GM18505 (cell line): ENCODE measurements around the gene CHCHD2.
"Not testable (repeated sequence)": the region's sequence is repeated elsewhere in the genome, so short reads cannot be mapped to it uniquely, and the experiment has no call there.

Source experiments
- ATAC-seq: cut with Tn5 transposase; IDR thresholded peaks from one replicate; pipeline ENCODE4 v1.9.1; 2021; ENCODE audit not compliant: unreplicated experiment
- POLR2A ChIP-seq: IDR thresholded peaks from 4 replicates; pipeline ENCODE4 v1.6.1; 2011; ENCODE audit warnings: borderline replicate concordance; ENCODE audit not compliant: insufficient read depth, insufficient read length; ENCODE audit errors: extremely low read depth

Gene CHCHD2

GRCh38 chr7:56097700-56098099, 8.6 kb downstream of the CHCHD2 start:
- TF ChIP-seq POLR2A, result no peak

GRCh38 chr7:56092789-56093531, 13.3 kb downstream of the CHCHD2 start, which contains the start of gene PHKG1:
TSS of gene PHKG1 (minus strand) at chr7:56092952. CDS start at chr7:56088941, 4,011 bp downstream.
- ATAC-seq, result no peak

More at GRCh38 chr7:56097700-56098099, 8.6 kb downstream of the CHCHD2 start:
- ATAC-seq, result no peak

GRCh38 chr7:56092388-56092787, 13.9 kb downstream of the CHCHD2 start:
- not testable (repeated sequence) for ATAC-seq

More at GRCh38 chr7:56092789-56093531, 13.3 kb downstream of the CHCHD2 start, which contains the start of gene PHKG1:
- no peak for TF ChIP-seq POLR2A

- no peak for ATAC-seq
- TF ChIP-seq POLR2A, result no peak
Observed at GRCh38 chr7:56091591-56091990, 14.7 kb downstream of the CHCHD2 start.

- ATAC-seq, result no peak
- no peak for TF ChIP-seq POLR2A
Observed at GRCh38 chr7:56087445-56087844, 18.8 kb downstream of the CHCHD2 start.

GRCh38 chr7:56086761-56087160, 19.5 kb downstream of the CHCHD2 start:
- ATAC-seq, result no peak

GRCh38 chr7:56083150-56083785, 23.0 kb downstream of the CHCHD2 start:
- no peak for TF ChIP-seq POLR2A
- no peak for ATAC-seq

More at GRCh38 chr7:56086761-56087160, 19.5 kb downstream of the CHCHD2 start:
- TF ChIP-seq POLR2A, result no peak

GRCh38 chr7:56081626-56082340, 24.5 kb downstream of the CHCHD2 start:
- TF ChIP-seq POLR2A, result no peak
- no peak for ATAC-seq

GRCh38 chr7:56080726-56081435, 25.4 kb downstream of the CHCHD2 start:
- not testable (repeated sequence) for ATAC-seq

- no peak for TF ChIP-seq POLR2A
- ATAC-seq, result no peak
Observed at GRCh38 chr7:56079450-56080185, 26.7 kb downstream of the CHCHD2 start.

- TF ChIP-seq POLR2A, result no peak
- no peak for ATAC-seq
Observed at GRCh38 chr7:56078196-56078595, 28.1 kb downstream of the CHCHD2 start.

GRCh38 chr7:56077681-56078080, 28.6 kb downstream of the CHCHD2 start:
- no peak for ATAC-seq
- TF ChIP-seq POLR2A, result no peak

GRCh38 chr7:56074371-56074791, 31.9 kb downstream of the CHCHD2 start:
- TF ChIP-seq POLR2A, result no peak
- ATAC-seq, result peak; percentile 81

- ATAC-seq, result not testable (repeated sequence)
Observed at GRCh38 chr7:56066376-56066775, 39.9 kb downstream of the CHCHD2 start.
